ENCODE measurements around the gene KCNQ2. TPM values are rescaled to one million over a fixed set of nuclear protein-coding genes. Genes with fewer than 3 reads are reported as not detected.

Gene KCNQ2
- total RNA-seq, 1 donor, result 0.27 TPM

- DNase-seq (ENCODE audit: low read depth in 2 of 3, low spot score in 2 of 3), result peak in 1 of 3 donors; percentile 39
These were observed 1.3 kb upstream of the KCNQ2 start for GRCh38 chr20:63473555-63474449.

DNA sequence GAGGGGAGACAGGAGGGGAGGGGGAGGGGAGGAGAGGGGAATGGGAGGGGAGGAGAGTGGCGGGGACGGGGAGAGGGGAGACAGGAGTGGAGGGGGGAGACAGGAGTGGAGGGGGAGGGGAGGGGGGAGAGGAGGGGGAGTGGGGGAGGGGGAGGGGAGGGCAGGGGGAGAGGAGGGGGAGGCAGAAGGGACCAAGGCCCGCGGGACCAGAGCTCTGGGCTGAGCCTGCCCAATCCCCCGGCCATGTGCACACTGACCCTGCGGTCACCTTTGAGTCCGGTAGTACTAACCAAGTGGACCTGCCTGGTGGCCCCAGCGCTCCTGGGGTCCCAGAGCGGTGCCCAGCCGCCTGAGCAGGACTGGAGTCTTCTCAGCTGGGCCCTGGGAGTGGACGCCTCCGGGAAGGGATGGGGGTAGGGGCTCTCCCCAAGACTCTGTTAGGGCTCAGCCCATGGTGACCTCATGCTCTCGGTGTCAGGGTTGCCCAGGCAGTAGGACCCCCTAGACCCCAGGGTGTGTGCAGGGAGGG, 471 bp upstream of the KCNQ2 start:
- DNase-seq (ENCODE audit: low read depth in 2 of 3, low spot score in 2 of 3), result no peak

DNA sequence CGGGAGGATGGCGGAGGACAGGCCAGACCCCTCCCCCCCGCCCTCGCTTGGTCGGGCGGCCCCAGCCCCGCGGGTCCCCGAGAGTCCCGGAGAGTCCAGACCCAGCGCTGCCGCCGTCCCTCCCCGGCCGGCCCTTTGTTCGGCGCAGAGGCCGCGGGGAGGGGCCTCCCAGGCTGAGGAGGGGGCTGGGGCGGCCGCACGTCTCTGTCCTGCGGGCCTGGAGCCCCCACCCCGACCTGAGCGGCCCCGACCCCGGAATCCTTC, 806 bp downstream of the KCNQ2 start:
- DNase-seq (ENCODE audit: low read depth in 2 of 3, low spot score in 2 of 3), result no peak

DNA sequence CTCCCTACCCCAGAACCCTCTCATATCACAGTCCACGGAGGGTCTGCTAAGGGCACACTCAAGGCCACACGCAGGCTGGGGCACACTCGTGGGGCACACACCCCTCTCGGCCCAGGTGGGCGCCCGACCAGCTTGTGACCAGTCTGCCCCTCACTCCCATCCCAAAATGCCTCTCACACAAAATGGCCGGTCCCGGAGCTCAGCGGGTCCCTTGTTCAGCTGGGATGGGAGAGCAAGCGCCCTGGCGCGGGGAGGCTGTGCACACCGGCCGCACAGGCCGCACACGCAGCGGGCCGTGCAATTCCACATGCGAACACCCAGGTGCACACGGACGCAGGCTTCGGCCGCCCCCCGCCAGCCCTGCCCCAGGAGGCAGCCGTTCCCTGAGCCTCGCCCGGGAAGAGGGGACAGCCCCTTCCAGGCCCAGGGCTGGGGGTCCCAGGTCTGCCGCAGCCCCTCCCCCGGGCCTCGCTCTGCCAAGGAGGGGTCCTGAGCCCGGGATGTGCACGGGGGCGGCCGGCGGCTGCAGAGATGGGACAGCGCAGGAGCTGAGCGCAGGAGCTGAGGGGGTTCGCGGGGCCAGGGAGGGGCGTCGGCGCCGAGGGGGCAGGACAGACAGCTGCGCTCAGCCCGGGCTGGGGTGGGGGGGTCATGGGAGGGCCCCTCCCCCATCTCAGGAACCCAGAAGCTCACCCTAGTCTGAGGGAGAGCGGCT, 1.3 kb downstream of the KCNQ2 start:
- no peak for DNase-seq (ENCODE audit: low read depth in 2 of 3, low spot score in 2 of 3)

GRCh38 chr20:63470410-63470809, 2.0 kb downstream of the KCNQ2 start:
- no peak for DNase-seq (ENCODE audit: low read depth in 2 of 3, low spot score in 2 of 3)

DNA sequence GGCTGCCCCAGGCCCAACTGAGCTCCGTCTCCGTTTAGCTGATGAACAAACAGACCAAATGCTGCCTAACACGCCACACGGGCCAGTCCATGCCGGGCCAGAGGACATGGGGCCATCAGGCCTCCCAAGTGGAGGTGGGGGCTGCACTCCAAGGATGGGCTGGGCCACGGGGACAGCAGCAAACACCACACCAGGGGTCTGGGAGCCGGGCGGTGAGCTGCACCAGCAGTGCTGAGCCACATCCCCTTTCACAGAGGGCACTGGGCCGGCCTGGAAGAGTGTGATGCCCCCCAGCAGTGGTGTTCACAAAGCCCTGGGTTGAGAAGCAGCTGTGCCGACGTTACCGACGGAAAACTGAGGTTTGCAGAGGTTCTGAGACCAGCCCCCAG, 2.7 kb downstream of the KCNQ2 start:
- DNase-seq (ENCODE audit: low read depth in 2 of 3, low spot score in 2 of 3), result no peak

GRCh38 chr20:63469019-63469712, 3.3 kb downstream of the KCNQ2 start:
- DNase-seq (ENCODE audit: low read depth in 2 of 3, low spot score in 2 of 3), result no peak

DNA sequence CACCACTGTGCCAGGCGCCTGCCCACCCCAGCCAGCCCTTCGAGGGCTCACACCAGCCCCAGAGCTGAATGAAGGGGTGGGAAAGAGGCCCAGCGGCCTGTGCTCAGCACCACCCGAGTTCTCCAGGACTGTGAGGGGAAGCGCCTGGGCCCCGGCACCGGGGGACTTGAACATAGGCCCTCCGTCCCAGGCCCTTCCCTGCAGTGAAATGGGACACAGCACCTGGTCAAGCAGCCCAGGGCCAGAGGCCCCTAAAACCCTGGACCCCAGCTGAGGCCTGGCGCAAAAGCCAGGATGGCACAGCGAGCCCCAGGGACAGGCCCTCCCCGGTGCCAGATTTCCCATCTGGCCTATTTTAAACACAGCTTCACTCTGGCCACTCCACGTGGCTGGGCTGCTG, 4.0 kb downstream of the KCNQ2 start:
- no peak for DNase-seq (ENCODE audit: low read depth in 2 of 3, low spot score in 2 of 3)

- no peak for DNase-seq (ENCODE audit: low read depth in 2 of 3, low spot score in 2 of 3)
These were observed 5.0 kb downstream of the KCNQ2 start for GRCh38 chr20:63467294-63468083.

GRCh38 chr20:63466861-63467260, 5.6 kb downstream of the KCNQ2 start:
- no peak for DNase-seq (ENCODE audit: low read depth in 2 of 3, low spot score in 2 of 3)

DNA sequence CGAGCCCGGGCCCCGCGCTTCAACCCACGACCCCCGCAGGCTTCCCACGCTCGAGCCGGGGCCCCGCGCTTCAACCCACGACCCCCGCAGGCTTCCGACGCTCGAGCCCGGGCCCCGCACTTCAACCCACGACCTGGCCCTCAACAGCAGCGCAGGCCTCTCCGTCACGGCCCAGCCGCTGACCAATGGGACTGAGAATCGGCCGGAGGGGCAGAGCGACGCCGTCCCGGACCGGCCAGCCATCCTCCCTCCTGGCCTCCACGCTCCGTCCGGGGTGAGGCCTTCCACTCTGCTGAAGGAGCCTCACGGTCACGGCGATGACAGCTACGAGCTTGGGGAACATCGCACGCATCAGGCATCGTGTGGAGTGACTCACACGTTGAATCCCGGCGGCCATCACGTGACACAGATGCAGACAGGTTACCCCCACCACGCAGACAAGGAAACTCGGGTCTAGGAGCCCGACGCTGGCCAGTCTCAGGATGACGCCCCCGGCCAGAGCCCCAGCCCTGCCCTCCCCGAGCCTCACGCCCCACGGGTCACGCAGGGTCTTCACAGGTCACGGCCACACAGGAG, 6.1 kb downstream of the KCNQ2 start:
- no peak for DNase-seq (ENCODE audit: low read depth in 2 of 3, low spot score in 2 of 3)

DNA sequence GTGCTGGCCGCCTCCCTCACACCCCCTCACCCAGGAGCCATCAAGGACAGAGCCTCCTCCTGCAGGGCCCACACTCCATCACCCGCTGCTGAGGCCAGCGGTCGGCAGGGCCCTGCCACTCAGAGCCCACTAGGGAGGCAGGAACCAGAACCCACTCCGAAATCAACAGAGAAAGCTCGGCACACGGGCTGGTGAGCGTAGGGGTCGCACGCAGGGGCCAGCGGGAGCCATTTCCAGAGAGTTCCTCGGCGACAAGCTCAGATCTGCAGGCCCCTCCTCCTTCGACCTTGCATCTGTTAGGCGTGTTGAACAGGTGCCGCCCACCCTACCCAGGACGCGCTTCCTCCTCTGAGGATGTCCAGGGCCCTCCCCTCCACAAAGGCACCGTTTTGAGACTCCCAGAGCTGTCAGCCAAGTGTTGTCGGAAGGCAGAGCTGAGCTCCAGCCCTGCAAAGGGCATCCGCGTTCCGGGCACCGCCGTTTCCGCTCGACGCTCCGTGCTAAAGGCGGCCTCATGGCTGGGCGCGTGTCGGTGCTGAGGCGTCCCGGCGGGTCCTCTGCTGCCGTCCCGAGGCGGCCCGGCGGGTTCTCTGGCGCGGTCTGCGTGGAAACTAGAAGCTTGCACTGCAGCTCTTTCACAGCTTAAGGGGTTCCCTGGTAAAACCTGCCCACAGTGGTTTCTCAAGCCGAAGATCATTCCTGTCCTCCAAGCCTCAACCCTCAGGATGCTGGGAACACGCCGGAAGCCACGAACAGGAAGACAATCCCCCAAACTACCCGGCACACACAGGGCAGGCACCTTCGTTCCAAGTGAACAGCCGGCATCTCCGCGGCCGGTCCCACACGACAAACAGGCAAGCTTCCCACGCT, 6.8 kb downstream of the KCNQ2 start:
- DNase-seq (ENCODE audit: low read depth in 2 of 3, low spot score in 2 of 3), result no peak

DNA sequence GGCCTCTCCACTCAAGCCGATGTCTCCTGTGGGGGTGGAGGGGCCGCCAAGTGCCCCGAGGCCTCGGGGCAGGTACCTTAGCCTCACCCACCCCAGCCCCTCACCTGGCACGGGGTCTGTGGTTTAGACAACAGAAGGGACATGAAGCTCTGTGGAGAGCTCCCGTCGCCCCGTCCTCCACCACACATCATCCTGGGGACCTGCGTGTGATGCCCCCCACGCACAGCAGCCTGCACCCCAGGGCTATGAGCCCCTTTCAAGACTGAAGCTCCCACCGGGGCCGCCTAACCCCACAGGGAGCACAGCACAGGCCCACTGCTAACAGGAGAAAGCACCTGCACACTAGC, 8.2 kb downstream of the KCNQ2 start:
- no peak for DNase-seq (ENCODE audit: low read depth in 2 of 3, low spot score in 2 of 3)

- DNase-seq (ENCODE audit: low read depth in 2 of 3, low spot score in 2 of 3), result no peak
These were observed 8.8 kb downstream of the KCNQ2 start for GRCh38 chr20:63463400-63464288.

- no peak for DNase-seq (ENCODE audit: low read depth in 2 of 3, low spot score in 2 of 3)
These were observed 10.2 kb downstream of the KCNQ2 start for GRCh38 chr20:63462244-63462643.

- peak in 1 of 3 donors; percentile 56 for DNase-seq (ENCODE audit: low read depth in 2 of 3, low spot score in 2 of 3)
These were observed 11.2 kb downstream of the KCNQ2 start for GRCh38 chr20:63461104-63461763.

- DNase-seq (ENCODE audit: low read depth in 2 of 3, low spot score in 2 of 3), result no peak
These were observed 13.4 kb downstream of the KCNQ2 start for GRCh38 chr20:63459070-63459380.

All from hematopoietic multipotent progenitor cell (in vitro differentiated cells).